Stimulated activated CD4-positive, alpha-beta T cell treated with anti-CD3 and anti-CD28 coated beads, Interleukin-12 subunit alpha, Interleukin-12 subunit beta, amount 100 ng/mL, for 48 hours (primary cell): ENCODE measurements around the gene PF4V1.

Experiments
- DNase-seq, 3 donors: peaks; one replicate each; pipeline ENCODE4 v3.0.0-alpha.2; 2020; ENCODE audit warnings: low read depth in 2 of 3, low spot score in 1 of 3

Gene PF4V1

DNA sequence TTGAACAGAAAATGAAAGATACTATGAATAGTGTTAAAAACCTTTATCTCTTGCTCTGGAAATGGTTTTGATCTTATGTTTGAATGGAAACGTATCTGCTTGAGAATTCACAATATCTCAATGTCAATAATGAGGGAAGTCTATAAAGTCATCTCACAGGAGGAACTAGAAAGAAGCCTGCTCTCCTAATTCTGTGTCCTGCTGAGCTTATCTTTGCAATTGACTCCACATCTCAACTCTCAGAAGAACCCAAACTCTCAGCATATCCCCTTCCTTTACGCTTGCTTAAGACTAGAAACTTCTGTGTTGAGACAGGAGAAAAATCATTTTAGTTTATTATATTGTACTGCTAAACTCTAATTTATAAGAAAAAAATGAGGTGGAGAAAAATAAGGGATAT is 8.3 kb upstream of the PF4V1 start:
- DNase-seq: no peak

DNA sequence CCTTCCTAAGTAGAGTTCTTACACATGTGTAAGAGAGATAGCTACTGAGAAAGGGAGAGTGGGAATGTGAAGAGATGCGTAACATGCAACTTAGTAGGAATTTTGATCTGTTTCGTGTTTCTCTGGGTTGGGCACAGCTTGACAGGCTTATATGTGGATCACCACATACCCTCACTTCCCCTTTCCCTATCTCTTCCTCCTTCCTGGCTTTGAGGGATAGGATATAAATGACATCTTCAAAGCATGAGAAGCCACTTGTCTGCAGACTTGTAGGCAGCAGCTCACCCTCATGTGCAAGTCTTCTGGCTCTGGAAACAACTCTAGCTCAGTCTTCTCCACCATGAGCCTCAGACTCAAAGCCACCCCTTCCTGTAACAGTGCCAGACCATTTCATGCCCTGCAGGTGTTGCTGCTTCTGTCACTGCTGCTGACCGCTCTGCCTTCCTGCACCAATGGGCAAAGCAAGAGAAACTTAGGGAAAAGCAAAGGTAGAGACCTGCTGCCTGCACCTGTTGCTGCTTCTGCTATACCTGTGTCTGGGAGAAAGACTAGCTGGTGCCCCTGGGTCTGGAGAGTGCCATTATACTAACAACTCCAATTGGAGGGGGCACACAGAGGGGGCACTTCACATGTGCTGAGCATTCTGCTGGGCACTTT is 5.4 kb upstream of the PF4V1 start:
- DNase-seq: no peak

DNA sequence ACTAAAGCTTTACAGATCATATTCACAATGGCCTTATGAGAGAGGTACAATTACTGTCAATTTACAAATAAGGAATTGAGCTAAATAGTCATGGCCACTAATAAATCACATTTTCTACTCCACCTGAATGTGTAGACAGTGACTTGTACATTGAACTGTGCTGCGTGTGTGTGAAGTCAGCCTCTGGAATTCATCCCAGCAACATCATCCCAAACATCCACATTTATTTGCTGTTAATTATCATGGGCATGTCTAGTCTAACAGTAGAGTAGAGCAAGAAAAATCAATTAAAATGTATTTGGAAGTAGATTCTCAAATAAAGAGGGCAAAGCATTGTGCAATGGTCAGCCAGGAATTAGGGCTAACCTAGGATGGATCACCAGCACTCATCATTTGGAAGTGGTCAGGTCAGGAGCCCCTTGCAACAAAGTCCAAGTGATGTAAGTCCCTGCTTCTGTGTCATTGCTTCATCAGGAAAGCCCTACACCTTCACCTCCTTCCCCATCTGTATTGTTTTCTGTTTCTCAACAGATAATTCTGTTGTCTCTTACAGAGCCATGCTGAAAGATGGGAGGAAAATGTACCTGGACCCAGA is 4.8 kb upstream of the PF4V1 start:
- DNase-seq: no peak

DNA sequence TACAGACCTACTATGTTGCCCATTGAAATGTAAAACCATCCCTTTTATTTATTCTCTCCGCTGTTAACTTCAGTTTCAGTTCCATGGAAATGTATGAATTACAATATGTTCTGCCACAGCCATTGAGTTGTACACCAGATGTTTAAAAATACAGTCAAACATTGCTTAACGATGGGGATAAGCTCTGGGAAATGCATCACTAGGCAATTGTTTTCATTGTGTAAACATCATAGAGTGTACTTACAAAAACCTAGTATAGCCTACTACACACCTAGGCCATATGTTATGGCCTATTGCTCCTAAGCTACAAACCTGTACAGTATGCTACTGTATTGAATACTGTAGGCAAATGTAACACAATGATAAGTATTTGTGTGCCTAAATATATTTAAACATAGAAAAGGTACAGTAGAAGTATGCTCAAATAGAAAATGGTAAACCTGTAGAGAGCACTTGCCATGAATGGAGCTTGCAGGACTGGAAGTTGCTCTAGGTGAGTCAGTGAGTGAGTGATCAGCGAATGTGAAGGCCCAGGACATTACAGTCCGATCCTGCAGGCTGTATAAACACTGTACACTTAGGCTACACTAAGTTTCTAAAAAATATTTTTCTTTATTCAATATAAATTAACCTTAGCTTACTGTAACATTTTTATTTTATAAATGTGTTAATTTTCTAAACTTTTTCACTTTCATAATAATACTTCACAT is 2.7 kb upstream of the PF4V1 start:
- no peak for DNase-seq

DNA sequence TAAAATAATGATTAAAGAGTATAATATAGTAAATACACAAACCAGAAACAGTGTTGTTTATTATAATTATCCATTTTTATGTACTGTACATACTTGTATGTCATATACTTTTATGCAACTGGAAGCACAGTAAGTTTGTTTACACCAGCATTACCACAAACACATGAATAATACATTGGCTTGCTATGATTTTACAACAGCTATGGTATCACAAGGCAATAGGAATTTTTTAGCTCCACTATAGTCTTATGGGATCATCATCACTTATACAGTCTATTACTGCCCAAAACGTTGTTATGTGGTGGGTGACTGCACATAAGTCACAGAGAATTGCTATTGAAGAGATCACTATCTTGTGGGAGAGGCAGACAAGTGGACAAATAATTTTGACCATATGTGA is 1.8 kb upstream of the PF4V1 start:
- DNase-seq: no peak

DNA sequence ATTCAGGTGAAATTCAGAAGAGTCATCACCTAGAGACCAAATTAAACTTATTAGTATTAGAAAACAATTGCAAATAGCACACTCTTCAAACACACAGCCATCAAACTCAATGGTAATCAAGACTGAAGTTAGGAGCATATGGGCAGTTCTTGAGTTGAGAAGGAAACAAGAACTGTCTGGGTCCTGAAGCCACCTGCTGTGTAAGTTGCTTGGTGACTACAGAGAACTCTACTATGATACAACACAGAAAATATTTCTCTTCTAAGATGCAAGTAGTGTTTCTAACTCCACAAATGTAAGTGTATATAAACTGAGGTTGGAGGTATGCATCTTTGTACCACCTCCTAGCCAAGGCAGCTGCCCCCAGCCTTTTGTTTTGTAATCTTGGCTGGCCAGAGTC is 325 bp upstream of the PF4V1 start:
- DNase-seq: no peak

DNA sequence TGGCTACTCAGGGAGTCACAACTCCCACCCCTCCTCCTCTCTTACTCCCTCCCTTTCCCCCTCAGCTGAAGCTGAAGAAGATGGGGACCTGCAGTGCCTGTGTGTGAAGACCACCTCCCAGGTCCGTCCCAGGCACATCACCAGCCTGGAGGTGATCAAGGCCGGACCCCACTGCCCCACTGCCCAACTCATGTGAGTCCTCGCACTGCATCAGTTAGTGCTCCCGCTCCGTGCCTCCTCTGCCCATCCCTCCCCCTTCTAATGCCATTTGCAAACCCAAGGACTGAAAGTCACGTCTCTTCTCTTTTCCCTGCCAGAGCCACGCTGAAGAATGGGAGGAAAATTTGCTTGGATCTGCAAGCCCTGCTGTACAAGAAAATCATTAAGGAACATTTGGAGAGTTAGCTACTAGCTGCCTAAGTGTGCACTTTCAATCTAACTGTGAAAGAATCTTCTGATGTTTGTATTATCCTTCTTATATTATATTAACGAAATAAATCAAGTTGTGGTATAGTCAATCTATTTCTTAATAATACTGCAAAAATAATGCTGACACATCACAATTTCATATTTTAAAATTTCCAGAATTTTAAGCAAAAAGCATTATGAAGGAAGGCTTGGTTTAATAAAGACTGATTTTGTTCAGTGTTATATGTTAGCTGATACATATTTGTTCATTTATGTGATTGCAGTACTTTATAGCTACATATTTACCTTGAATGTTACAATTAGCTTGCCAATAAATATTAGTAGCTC is 800 bp downstream of the PF4V1 start:
- no peak for DNase-seq

DNA sequence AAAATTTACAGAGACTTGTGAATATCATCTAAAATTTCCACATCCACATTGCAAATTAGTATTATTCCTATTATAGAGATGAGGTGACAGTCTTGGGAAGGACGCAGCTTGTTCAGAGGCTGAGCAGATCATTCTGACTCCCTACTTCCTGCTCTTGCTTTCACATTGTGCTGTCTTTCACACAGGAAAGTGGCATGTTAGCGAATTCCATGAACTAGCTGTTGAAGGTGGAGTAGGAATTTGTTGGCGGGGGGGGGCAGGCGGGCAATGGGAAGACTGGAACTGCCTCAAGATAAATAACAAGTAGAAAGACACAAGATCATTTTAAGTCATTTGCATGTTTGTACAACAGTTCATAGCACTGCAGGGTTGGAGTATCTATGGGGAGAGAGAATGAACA is 2.3 kb downstream of the PF4V1 start:
- no peak for DNase-seq

DNA sequence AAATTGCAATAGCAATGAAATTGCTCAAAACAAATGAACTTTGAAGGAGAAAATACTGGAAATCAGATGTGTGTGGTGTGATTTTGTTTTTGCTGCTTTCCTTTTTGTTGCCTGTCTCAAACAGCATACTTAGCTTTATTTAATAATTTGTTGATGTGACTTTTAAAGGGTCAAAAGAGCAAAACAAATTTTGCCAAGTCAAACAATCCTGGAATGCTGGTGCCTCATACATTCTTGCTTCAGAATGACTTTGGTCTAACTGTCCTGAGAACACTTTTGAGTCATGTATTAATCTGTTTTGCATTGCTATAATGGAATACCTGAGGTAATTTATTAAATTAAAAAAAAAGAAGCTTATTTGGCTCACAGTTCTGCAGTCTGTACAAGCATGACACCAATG is 3.4 kb downstream of the PF4V1 start:
- no peak for DNase-seq

DNA sequence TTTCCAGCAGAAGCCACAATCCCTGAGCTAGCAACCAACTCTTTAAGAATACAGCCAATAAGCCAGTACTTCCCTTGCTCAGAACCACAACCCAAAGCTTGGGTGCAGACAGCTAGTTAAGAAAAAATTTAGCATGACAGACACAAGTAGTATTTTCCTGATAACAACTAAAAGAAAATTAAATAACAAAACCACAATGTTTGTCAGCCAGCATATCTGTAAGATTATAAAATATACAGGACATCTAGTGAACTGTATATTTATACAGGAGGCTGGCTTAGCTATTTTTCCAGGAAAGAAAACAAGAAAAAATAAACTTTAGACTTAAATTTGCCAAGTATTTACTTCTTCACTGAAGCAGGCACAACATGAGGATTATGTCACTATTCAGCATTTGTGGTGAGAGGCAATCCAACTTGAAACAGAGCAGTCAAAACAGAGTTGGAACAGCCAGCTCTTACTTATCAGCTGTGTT is 6.6 kb downstream of the PF4V1 start:
- no peak for DNase-seq

DNA sequence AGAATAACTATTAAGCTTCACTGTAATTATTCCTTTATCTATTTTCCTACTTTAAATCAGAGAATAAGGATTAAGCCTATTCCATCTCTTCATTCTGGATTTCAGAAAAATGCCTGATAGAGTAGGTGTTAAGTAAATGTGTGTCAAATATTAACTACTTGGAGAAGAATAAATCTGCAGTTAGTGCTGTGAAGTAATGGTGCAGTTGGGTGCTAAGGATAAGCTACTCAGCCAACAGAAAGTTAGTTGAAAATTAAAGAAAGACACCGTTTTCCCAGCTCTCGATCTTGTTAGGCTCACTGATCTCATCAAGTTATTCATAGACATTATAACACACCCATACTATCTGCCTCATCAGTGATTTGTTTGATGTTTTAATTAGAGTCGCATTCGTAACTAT is 7.1 kb downstream of the PF4V1 start:
- no peak for DNase-seq

DNA sequence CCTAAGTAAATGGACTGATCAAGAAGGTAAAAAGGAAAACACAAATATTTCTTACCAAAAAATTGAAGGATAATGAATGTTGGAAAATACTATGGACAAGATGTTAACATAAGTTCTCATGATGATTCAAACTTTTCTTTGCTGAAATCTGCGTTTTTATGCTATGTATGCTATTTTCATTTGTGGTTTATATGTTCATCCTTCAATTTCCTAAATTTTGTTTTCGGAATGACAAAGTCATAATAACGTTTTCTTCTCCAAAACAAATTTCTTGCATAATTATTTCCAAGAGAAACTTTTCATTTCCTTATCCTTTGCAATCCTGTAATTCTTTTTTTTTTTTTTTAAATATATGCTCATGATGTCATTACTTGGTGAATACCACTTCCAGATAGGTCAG is 7.8 kb downstream of the PF4V1 start:
- no peak for DNase-seq

DNA sequence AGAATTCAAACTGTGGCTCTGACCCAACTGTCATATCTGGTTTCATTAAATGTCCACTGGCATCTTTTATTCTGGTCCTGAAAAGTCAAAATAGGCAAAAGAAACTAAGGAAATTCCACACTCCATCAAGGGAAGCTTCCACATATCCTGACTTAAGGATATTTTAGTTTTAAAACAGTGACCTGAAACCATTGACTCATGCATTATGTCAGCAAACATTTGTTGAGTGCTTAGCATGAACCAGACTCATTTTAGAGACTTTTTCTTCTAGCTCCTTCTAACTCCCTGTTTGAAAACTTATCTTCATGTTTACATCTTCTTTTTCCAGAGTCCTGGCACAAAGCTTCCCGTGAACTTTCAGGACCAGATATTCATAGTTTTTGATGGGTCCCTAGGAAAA is 9.2 kb downstream of the PF4V1 start:
- no peak for DNase-seq

DNA sequence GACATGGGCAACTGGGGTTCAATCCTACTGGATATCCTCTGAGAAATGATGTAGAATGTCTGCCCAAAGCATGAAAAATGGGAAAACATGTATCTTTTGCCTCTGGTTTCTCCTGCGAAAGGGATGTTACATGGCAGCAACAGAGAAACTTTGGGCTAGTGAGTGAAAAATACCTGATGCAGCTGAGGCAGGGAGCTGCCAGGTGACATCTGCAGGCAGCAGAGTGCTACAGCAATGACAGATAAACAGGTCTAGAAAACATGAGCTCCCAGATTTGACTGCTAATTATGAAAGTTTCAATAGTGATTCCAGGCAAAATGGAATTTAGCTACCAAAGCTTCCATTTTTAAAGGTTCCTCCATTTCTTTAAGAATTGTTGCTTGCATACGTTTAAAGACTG is 11.3 kb downstream of the PF4V1 start:
- no peak for DNase-seq

DNA sequence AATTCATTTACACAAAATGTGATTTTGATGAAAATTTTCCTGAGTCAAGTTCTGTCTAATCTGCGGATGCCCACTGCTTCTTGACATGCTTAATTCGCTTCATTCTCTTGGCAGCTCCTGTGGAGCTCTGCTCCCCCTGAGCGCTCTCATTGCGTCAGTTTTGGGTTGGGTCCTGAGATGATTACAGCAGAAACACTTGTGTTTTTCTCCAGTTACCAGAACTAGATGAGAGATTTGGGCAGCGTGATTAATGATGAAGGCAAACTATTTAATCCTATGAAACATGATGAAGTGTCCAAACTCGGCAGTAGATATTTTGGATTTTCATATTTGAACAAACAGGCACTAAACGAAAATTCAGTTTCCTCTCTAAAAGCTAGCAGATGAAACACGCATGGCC is 11.9 kb downstream of the PF4V1 start:
- DNase-seq: no peak

DNA sequence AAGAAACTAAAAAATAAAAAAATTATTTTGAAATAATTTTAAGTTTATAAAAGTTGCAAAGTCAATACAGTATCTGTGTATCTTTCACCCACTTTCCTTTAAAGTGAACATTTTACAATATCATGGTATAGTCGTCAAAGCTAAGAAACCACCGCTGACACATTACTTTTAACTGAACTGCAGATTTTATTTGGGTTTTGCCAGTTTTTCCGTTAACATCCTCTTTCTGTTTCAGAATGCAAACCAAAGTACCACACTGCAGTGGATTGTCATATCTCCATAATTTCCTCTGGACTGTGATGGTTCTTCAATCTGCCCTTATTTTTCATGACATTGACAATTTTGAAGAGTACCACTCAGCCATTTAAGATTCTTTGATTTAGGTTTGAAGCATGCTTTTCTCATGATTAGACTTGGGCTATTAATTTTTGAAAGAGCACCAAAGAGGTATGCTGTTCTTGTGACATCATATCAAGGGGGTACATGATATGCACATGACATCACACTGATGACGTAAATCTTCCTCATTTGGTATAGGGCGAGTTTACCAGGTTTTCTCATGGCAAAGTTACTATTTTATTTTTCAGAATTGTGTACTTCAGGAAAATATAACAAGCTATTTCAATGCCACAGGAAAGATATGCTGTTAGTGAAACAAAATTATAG is 12.5 kb downstream of the PF4V1 start:
- no peak for DNase-seq

DNA sequence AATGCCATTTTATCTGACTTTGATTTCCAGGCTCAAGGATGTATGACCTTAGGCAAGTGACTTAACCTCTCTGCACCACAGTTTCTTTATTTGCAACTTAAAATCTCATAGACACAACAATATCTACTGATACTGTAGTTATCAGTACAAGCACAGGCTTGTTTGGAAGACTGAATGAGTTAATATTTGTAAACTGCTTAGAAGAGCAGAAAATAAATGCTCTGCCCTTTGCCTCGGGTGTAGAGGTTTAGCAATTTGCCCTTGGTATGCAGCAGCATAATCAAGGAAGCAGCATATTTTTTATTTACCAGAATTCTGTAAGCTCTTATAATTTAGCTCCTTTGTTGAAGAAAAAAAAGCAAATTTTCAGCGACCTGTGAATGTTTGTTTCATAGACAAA is 13.2 kb downstream of the PF4V1 start:
- DNase-seq: no peak

DNA sequence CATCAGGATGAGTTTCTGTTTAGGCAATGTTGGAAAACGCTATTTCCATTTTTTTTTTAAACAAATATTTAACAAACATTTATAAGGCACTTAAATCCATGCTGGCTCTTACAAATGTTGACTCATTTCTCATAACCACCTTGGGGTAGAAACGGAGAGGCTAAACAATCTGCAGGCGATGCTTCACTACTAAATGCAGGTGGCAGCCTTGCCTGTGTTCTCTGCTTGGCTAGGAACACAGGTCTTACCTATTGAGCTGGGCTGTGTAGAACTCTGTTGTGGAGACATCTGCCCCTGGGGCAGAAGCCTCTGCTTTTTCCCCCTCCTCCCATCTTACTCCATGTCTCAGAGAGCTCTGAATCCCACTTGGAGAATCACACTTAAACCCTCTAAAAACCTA is 14.7 kb downstream of the PF4V1 start:
- DNase-seq: no peak

DNA sequence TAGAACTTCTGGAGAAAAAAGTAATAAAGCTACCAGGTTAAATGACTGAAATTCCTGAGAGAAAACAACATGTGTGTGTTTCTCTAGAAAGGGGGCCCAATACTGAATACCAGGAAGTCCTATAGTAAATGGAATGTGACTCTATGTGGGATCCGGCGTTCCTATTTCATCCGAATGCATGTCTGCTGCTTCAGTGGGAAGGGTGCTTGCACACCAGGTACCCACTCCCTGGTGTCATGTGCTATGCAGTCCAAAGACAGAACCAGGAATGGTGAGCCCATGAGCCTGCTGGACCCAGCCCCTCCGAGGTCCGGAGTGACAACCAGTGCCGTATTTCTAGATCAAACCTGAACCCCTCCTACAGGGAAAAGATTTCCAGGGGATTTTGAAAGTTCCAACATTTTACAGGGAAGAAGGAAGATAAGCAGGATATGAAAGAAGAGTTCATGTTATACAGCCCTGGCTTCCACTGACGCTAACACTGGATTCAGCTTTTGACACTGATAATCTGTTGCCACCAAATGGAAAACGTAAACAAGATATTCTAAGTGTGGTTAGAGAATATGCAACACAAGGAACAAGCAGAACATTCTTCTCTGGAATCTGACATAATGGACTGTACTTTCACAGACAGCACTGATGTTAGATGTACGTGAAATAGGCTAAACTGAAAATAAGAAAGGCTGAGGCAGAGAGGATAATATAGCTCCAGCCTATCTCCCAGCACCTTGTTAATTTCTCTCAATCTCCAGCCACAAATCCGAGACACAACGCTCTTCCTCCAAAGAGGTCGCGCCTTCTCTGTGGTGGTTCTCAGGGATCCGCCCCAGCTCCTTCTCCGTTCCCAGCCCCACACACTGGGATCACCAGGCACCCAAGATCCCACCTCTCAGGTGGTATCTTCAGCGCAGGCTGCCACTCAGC is 15.4 kb downstream of the PF4V1 start:
- DNase-seq: no peak
